Measurements from ENCODE around the gene FUT7. TPM values are rescaled to one million over a fixed set of nuclear protein-coding genes. Genes with fewer than 3 reads are reported as not detected.

Gene FUT7
- total RNA-seq, 1 experiment from 2014 or later, result not detected

GRCh38 chr9:137015976-137016375, 15.9 kb downstream of the FUT7 start:
- ATAC-seq, result no peak
- Histone ChIP-seq H2AFZ (ENCODE audit: low read depth, low read length, poor library complexity, severe bottlenecking) (no peak overlapping the region), H3K4me1 (ENCODE audit: control insufficient read depth in 1 of 2, insufficient read depth in 2 of 2, low read length in 2 of 2) (no peaks in the 10 kb centered on the region), H3K79me2 (ENCODE audit: insufficient read depth, low read length) (no peaks in the 10 kb centered on the region), H3K4me2 (ENCODE audit: low read length) (no peak overlapping the region), H3K9me2 (ENCODE audit: insufficient read depth) (no peaks in the 10 kb centered on the region), H3K9ac (ENCODE audit: low read length) (no peak overlapping the region), H3K9me3 (ENCODE audit: control insufficient read depth in 1 of 2, insufficient read depth in 1 of 2, low read depth in 1 of 2, low read length in 2 of 2) (no peaks in the 10 kb centered on the region), H4K20me1 (ENCODE audit: insufficient read depth) (no peaks in the 10 kb centered on the region), H3K27me3 (ENCODE audit: insufficient read depth, low read length) (no peaks in the 10 kb centered on the region), H3K4me3 (replicated peaks in 1 of 2; ENCODE audit: low read depth in 1 of 2, low read length in 2 of 2) (no peak overlapping the region), H3K36me3 (ENCODE audit: control insufficient read depth in 1 of 2, insufficient read depth in 2 of 2, low read length in 2 of 2) (peaks cover 20 to 33% of the 10 kb centered on the region in 2 experiments; a peak in 3 of 4 replicates), H3K27ac (ENCODE audit: low read depth, low read length) (no peak overlapping the region)
- TF ChIP-seq MAX (IDR thresholded peaks at IDR 0.05), result no peak
- no peak for TF ChIP-seq REST (IDR thresholded peaks at IDR 0.05; ENCODE audit: low read depth)
- TF ChIP-seq RAD21 (IDR thresholded peaks at IDR 0.05; ENCODE audit: low read depth), result no peak
- TF ChIP-seq ZBTB33 (IDR thresholded peaks at IDR 0.05; ENCODE audit: extremely low read depth, insufficient replicate concordance, low read length), result no peak
- TF ChIP-seq CBX3 (IDR thresholded peaks at IDR 0.05; ENCODE audit: low read depth), result no peak
- no peak for TF ChIP-seq POLR2AphosphoS5 (IDR thresholded peaks at IDR 0.05; ENCODE audit: low read depth, low read length)
- no peak for TF ChIP-seq YY1 (IDR thresholded peaks at IDR 0.05; ENCODE audit: extremely low read depth, insufficient replicate concordance, low read depth, low read length)
- no peak for TF ChIP-seq CTCF (IDR thresholded peaks at IDR 0.05 in 2 of 3, conservative IDR thresholded peaks at IDR 0.05 in 1 of 3; ENCODE audit: borderline replicate concordance in 1 of 3, insufficient read depth in 1 of 3, low read depth in 2 of 3, low read length in 2 of 3)
- no peak for TF ChIP-seq EZH2phosphoT487 (IDR thresholded peaks at IDR 0.05; ENCODE audit: borderline replicate concordance)
- TF ChIP-seq POLR2A (IDR thresholded peaks at IDR 0.05; ENCODE audit: borderline replicate concordance, extremely low read depth, insufficient read depth, insufficient read length), result no peak
- no peak for TF ChIP-seq SIN3A (IDR thresholded peaks at IDR 0.05; ENCODE audit: low read depth)
- TF ChIP-seq ATF3 (IDR thresholded peaks at IDR 0.05), result no peak
- TF ChIP-seq ZNF274 (IDR thresholded peaks at IDR 0.05; ENCODE audit: low read depth, low read length), result no peak
- no peak for TF ChIP-seq TCF7L2 (IDR thresholded peaks at IDR 0.05; ENCODE audit: borderline replicate concordance, extremely low read depth, insufficient read depth, insufficient read length)
- no peak for TF ChIP-seq CEBPB (IDR thresholded peaks at IDR 0.05; ENCODE audit: low read depth)
- TF ChIP-seq ZFX (IDR thresholded peaks at IDR 0.05), result no peak
- no peak for TF ChIP-seq SRF (IDR thresholded peaks at IDR 0.05; ENCODE audit: low read depth)
- no peak for DNase-seq (ENCODE audit: low read depth, low spot score)
- BruUV-seq (replicated peaks), result no TSS peak
- intact Hi-C loops (cut with micrococcal nuclease), result no loop called here
- ChIA-PET RAD21 (ENCODE audit: low non-redundant PET in 1 of 2, low total read pairs in 2 of 2, uncharacterized antibody in 2 of 2, unreplicated experiment in 2 of 2) (no interaction called here), CTCF (no interaction called here), POLR2A (no interaction called here)
